K562 (cell line): Measurements from ENCODE around the gene CHST8. TPM values are rescaled to one million over a fixed set of nuclear protein-coding genes. Genes with fewer than 3 reads are reported as not detected.

Experiments used
- ATAC-seq: fragments of 200-7000 bp; cut with Tn5 transposase; 3 replicates; pipeline ENCODE4 v1.9.1; 2020; ENCODE audit warnings: moderate library complexity
- BruUV-seq: library from RNA; stranded (reverse); fragments of 400-500 nt; replicated peaks from 2 replicates; lab custom pipeline; 2021; lab: Mats Ljungman, UMichigan
- CTCF ChIA-PET: fragments of 300-600 bp; formaldehyde crosslinking; extraction: SDS; loops from one replicate; lab custom pipeline; 2021; ENCODE audit warnings: low intra/inter-chr PET ratio; lab: Yijun Ruan, JAX
- POLR2A ChIA-PET: fragments of 300-600, 350-650 bp; sonication (Branson Sonifier 250); formaldehyde crosslinking; extraction: SDS; loops from one replicate; lab custom pipeline; 2021; ENCODE audit warnings: antibody characterized with exemption, inconsistent platforms; lab: Yijun Ruan, JAX
- DNase-seq, 4 experiments: peaks; one replicate each; pipeline versions ENCODE4 v3.0.0 to v3.0.0-alpha.2; 2011 to 2018; ENCODE audit warnings: low spot score in 3 of 4, mixed read lengths in 3 of 4; ENCODE audit errors: extremely low read depth in 1 of 4
- FAIRE-seq: peaks from 2 replicates; lab custom pipeline; 2011; peaks lifted over from hg19 to GRCh38; lab: Jason Lieb, UNC
- H2AFZ ChIP-seq: 2 replicates; pipeline ENCODE4 v1.6.0; 2011; ENCODE audit warnings: low read depth, low read length, control low read depth, inconsistent platforms
- H3K27ac ChIP-seq: fragments of 200-600 bp; 3 replicates; pipeline ENCODE4 v1.8.0; 2011; ENCODE audit warnings: low read depth, mild to moderate bottlenecking, control low read depth, inconsistent platforms, low read length, moderate library complexity, mixed read lengths; ENCODE audit errors: extremely low read depth
- H3K27me3 ChIP-seq, 2 experiments: fragments of 300-600 bp in 1 of 2; 2 replicates in 1 of 2; 3 replicates in 1 of 2; pipeline versions ENCODE4 v1.6.0 to v1.8.0; 2011; ENCODE audit warnings: inconsistent platforms in 2 of 2, low read length in 2 of 2, mild to moderate bottlenecking in 1 of 2, mixed read lengths in 1 of 2, moderate library complexity in 1 of 2; ENCODE audit not compliant: control insufficient read depth in 2 of 2, insufficient read depth in 2 of 2
- H3K36me3 ChIP-seq: fragments of 300-600 bp; 3 replicates; pipeline ENCODE4 v1.8.0; 2011; ENCODE audit warnings: mild to moderate bottlenecking, low read length, inconsistent platforms; ENCODE audit not compliant: control insufficient read depth, insufficient read depth
- H3K4me1 ChIP-seq, 2 experiments: fragments of 200-600 bp in 1 of 2; replicated peaks in 1 of 2; 2 replicates in 1 of 2; 3 replicates in 1 of 2; pipeline versions ENCODE4 v1.5.1 to v1.8.0; 2011; ENCODE audit warnings: inconsistent platforms in 2 of 2, low read length in 2 of 2, mild to moderate bottlenecking in 1 of 2, mixed read lengths in 1 of 2, moderate library complexity in 1 of 2; ENCODE audit not compliant: control insufficient read depth in 2 of 2, insufficient read depth in 2 of 2
- H3K4me2 ChIP-seq: 2 replicates; pipeline ENCODE4 v1.6.1; 2011; ENCODE audit warnings: low read length, control low read depth, inconsistent platforms, mixed read lengths; ENCODE audit not compliant: insufficient read depth
- H3K4me3 ChIP-seq: fragments of 200-600 bp; sonication (generic), shearing (Covaris generic); 2 replicates; pipeline ENCODE4 v1.5.1; 2016; ENCODE audit warnings: control low read depth, inconsistent platforms
- H3K79me2 ChIP-seq: fragments of 200-600 bp; 3 replicates; pipeline ENCODE4 v1.8.0; 2011; ENCODE audit warnings: low read length, inconsistent platforms; ENCODE audit not compliant: control insufficient read depth, insufficient read depth
- H3K9ac ChIP-seq, 2 experiments: 2 replicates each; pipeline versions ENCODE4 v1.6.0 to v1.6.1; 2011; ENCODE audit warnings: low read depth in 2 of 2, low read length in 2 of 2, control low read depth in 1 of 2, inconsistent platforms in 1 of 2, mild to moderate bottlenecking in 1 of 2, mixed read lengths in 1 of 2; ENCODE audit not compliant: insufficient read depth in 1 of 2
- H3K9me1 ChIP-seq: one replicate; pipeline ENCODE4 v1.6.0; 2011; ENCODE audit warnings: inconsistent platforms, mild to moderate bottlenecking, low read length, moderate library complexity; ENCODE audit not compliant: control insufficient read depth, insufficient read depth
- H3K9me3 ChIP-seq: replicated peaks from 2 replicates; pipeline ENCODE4 v1.5.1; 2011; ENCODE audit warnings: low read depth, low read length, inconsistent platforms; ENCODE audit not compliant: control insufficient read depth, insufficient read depth
- H4K20me1 ChIP-seq: replicated peaks from 2 replicates; pipeline ENCODE4 v1.6.1; 2011; ENCODE audit warnings: low read length, inconsistent platforms, mixed read lengths; ENCODE audit not compliant: control insufficient read depth, insufficient read depth
- AFF1 ChIP-seq, 2 experiments: fragments of 450-650 bp; IDR thresholded peaks; 2 replicates each; pipeline ENCODE4 v1.6.1; 2018; ENCODE audit warnings: mild to moderate bottlenecking in 2 of 2, low read depth in 1 of 2; ENCODE audit not compliant: partially characterized antibody in 2 of 2
- COPS2 ChIP-seq: fragments of 450-650 bp; conservative IDR thresholded peaks from 2 replicates; pipeline ENCODE4 v1.6.1; 2016; ENCODE audit warnings: mild to moderate bottlenecking, moderate library complexity
- EGR1 ChIP-seq: fragments of 450-650 bp; conservative IDR thresholded peaks from 2 replicates; pipeline ENCODE4 v1.6.1; 2017; ENCODE audit warnings: mild to moderate bottlenecking
- GTF2F1 ChIP-seq: IDR thresholded peaks from 2 replicates; pipeline ENCODE4 v1.6.1; 2011; ENCODE audit warnings: low read depth, low read length, improper control_type of control experiment
- HINFP ChIP-seq: fragments of 450-650 bp; conservative IDR thresholded peaks from 2 replicates; pipeline ENCODE4 v1.6.1; 2016; ENCODE audit warnings: missing genetic modification characterization, low read depth, mild to moderate bottlenecking, control low read depth, missing compliant biosample characterization
- KDM4B ChIP-seq, 2 experiments: fragments of 450-650 bp in 1 of 2; sonication (generic) in 1 of 2; IDR thresholded peaks; 2 replicates each; pipeline ENCODE4 v1.6.1; 2016 to 2017; ENCODE audit warnings: borderline replicate concordance in 2 of 2, antibody characterized with exemption in 1 of 2, low read depth in 1 of 2, mild to moderate bottlenecking in 1 of 2
- MTA1 ChIP-seq: fragments of 450-650 bp; IDR thresholded peaks from 2 replicates; pipeline ENCODE4 v1.6.1; 2017; ENCODE audit warnings: borderline replicate concordance
- MTA2 ChIP-seq: fragments of 450-650 bp; IDR thresholded peaks from 2 replicates; pipeline ENCODE4 v1.6.1; 2016; ENCODE audit warnings: low read depth
- POLR2B ChIP-seq: fragments of 450-650 bp; IDR thresholded peaks from 2 replicates; pipeline ENCODE4 v1.6.1; 2018; ENCODE audit warnings: low read depth; ENCODE audit not compliant: partially characterized antibody
- SMAD1 ChIP-seq: fragments of 150-350 bp; IDR thresholded peaks from 2 replicates; pipeline ENCODE4 v1.6.1; 2014; ENCODE audit warnings: low read length, low read depth; ENCODE audit not compliant: partially characterized antibody
- SNRNP70 ChIP-seq: fragments of 200-400 bp; formaldehyde crosslinking; optimal IDR thresholded peaks from 2 replicates; pipeline ENCODE3; 2017; ENCODE audit warnings: low read depth, low read length
- WGBS: fragments of 100-300 bp; shearing (Covaris generic); methylation state at CpG from one replicate; pipeline ENCODE4 v1.1.6; 2016; ENCODE audit warnings: low coverage, mixed read lengths; ENCODE audit not compliant: insufficient coverage; ENCODE audit errors: missing lambda C conversion rate; 5-methylcytosine and 5-hydroxymethylcytosine counted together
- in situ Hi-C: fragments of 300-500 bp; cut with MboI; formaldehyde crosslinking; loops from 4 replicates; pipeline ENCODE4 v1.15.0; 2018; ENCODE audit warnings: inconsistent platforms, mixed read lengths
- intact Hi-C: fragments of 100-400 bp; cut with micrococcal nuclease; formaldehyde crosslinking; loops from 2 replicates; pipeline ENCODE4 v1.14.2; 2022
- polyA plus RNA-seq, 8 experiments: library from polyadenylated mRNA; depleted of rRNA in 4 of 8; stranded (reverse) in 5 of 8; unstranded in 3 of 8; fragments of >200 nt; fragmentation: Nextera tagmentation in 2 of 8; fragmentation: Illumina TruSeq in 1 of 8; extraction: Ambion mirVana in 2 of 8; extraction: Trizol in 1 of 8; gene quantifications; 2 replicates each; pipeline versions ENCODE4 v1.2.1 to v1.2.3, GENCODE V29; 2011 to 2014; ENCODE audit warnings: inconsistent platforms in 1 of 8, missing spikeins in 1 of 8
- total RNA-seq, 7 experiments: library from RNA; depleted of rRNA in 6 of 7; stranded (reverse); fragments of >200 nt in 6 of 7; fragmentation: Illumina TruSeq in 2 of 7; extraction: Trizol in 2 of 7; gene quantifications; 2 replicates each; pipeline versions ENCODE4 v1.2.1 to v1.2.3, GENCODE V29; 2011 to 2021; ENCODE audit warnings: low replicate concordance in 1 of 7

The CHST8 gene
- total and polyA plus RNA-seq, 9 of the 15 experiments (the other 6 are each of a cell fraction or from before 2014, with no cell fraction given) = 0.11 TPM; not detected in 8

GRCh38 chr19:33689138-33689746 lies 67.5 kb downstream of the CHST8 start:
- Histone ChIP-seq H3K79me2 (no peaks in the 10 kb centered on the region), H3K27ac (no peak overlapping the region), H3K4me1 (peaks cover 0 to 4% of the 10 kb centered on the region in 2 experiments; a peak in 1 of 5 replicates), H3K9me3 (no peaks in the 10 kb centered on the region), H3K36me3 (no peaks in the 10 kb centered on the region), H3K4me3 (no peak overlapping the region), H3K9ac (no peak overlapping the region), H3K27me3 (peaks cover 10 to 41% of the 10 kb centered on the region in 2 experiments), H3K4me2 (no peak overlapping the region), H2AFZ (no peak overlapping the region), H3K9me1 (no peaks in the 10 kb centered on the region), H4K20me1 (peaks cover 8% of the 10 kb centered on the region)
- ATAC-seq (no peak), DNase-seq (no peak), FAIRE-seq (no peak)
- intact Hi-C loops (no loop called here), in situ Hi-C loops (no loop called here)
- no TSS peak for BruUV-seq
- WGBS = under 1% methylated on average over 18 of the region's 18 CpGs
- CTCF ChIA-PET = no interaction called here
- TF ChIP-seq MTA2 = no peak
- TF ChIP-seq SNRNP70 = no peak
- no peak for TF ChIP-seq AFF1 (IDR thresholded peaks at IDR 0.05; ENCODE audit: low read depth in 1 of 2, partially characterized antibody in 2 of 2)
- no peak for TF ChIP-seq GTF2F1
- TF ChIP-seq MTA1 = no peak
- TF ChIP-seq EGR1 = no peak
- no peak for TF ChIP-seq HINFP
- no peak for TF ChIP-seq POLR2B
- TF ChIP-seq COPS2 = no peak
- no peak for TF ChIP-seq KDM4B (IDR thresholded peaks at IDR 0.05; ENCODE audit: borderline replicate concordance in 2 of 2, low read depth in 1 of 2)
- TF ChIP-seq SMAD1 = no peak
- POLR2A ChIA-PET = interaction anchor here (0.6 to 0.9 kb wide), 3 partner anchors 12 to 272 kb away, joined by 3 to 4 read pairs (median 3); no protein-coding TSS in a partner anchor
